T-helper 1 cell treated with Interleukin-12 subunit alpha and Interleukin-12 subunit beta and Interleukin-4 antibody, amounts not matched to agents 30 ng/mL and 1 ng/mL, for 36 hours (primary cell): ENCODE data around the gene NEMP2. TPM values are rescaled to one million over a fixed set of nuclear protein-coding genes. Genes with fewer than 3 reads are reported as not detected.

Experiments used
- intact Hi-C: fragments of 100-400 bp; cut with micrococcal nuclease; formaldehyde crosslinking; loops from one replicate; pipeline ENCODE4 v1.15.1; 2024
- total RNA-seq: library from RNA; stranded (reverse); gene quantifications from 2 replicates; pipeline ENCODE4 v1.2.3, GENCODE V29; 2022

Gene NEMP2
- total RNA-seq = 16.5 and 16.8 TPM in 2 replicates

GRCh38 chr2:190534310-190535120 lies at the start of gene NEMP2:
NEMP2 (minus strand) TSS chr2:190534722; CDS start chr2:190534655, 67 bp downstream.
- intact Hi-C loops = loop anchor here (1.0 to 10.0 kb wide), 15 partner anchors 16 to 1140 kb away; partner anchors contain the start of genes ASNSD1, GLS, HIBCH and NABP1

- intact Hi-C loops = no loop called here
These were observed 49.2 kb upstream of the NEMP2 start for GRCh38 chr2:190583507-190584337.

DNA sequence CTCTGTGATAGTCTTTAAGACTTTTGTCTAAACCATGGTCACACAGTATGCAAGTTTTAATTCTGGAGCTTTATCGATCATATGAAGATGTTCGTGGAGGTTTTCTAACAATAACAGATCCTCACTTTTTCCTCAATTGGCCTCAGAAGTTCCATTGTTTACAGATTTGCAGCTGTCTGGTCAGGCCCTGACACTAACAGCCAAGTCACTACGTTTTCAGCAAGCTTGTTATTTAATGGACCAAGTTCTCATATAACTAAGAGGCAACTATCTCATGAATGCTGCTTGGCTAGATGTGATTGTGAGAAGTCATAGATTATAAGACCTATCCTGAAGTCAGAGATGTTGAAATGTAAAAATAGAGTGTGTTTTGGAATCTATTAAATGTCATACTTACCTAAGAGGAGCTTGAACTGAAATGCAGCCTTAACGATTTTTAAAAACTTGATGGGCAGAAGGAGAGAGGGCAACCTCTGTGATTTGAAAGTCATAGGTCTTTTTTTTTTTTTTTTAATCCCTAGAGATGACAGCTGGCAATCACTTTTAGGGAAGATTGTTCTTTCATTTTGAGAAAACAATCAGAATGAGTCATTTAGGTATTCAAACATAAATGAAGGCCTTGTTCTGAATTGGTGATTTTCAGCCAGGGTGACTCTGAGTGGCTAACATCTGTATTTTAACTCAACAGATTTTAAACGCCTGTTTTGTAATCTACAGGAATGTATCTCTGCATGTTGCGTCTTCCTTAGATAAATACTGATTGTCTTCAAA lies 48.4 kb upstream of the NEMP2 start:
- intact Hi-C loops = no loop called here

DNA sequence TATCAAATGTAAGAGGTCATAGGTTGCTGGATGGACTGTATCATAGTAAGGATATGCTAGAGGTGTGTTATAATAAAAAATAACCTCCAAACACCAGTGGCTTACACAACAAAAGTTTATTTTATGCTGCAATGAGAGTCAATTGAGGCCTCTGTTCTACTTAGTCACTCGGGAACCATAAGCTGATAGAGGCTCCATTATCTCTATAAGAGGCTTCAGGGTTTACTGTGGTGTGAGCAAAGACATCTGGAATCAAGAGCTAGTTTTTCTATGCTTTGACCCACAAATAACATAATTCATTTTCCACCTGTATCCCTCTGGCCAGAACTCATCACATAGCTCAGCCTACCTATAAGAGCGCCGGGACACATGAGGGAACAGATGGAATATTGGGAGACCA lies 47.5 kb upstream of the NEMP2 start:
- intact Hi-C loops = no loop called here

DNA sequence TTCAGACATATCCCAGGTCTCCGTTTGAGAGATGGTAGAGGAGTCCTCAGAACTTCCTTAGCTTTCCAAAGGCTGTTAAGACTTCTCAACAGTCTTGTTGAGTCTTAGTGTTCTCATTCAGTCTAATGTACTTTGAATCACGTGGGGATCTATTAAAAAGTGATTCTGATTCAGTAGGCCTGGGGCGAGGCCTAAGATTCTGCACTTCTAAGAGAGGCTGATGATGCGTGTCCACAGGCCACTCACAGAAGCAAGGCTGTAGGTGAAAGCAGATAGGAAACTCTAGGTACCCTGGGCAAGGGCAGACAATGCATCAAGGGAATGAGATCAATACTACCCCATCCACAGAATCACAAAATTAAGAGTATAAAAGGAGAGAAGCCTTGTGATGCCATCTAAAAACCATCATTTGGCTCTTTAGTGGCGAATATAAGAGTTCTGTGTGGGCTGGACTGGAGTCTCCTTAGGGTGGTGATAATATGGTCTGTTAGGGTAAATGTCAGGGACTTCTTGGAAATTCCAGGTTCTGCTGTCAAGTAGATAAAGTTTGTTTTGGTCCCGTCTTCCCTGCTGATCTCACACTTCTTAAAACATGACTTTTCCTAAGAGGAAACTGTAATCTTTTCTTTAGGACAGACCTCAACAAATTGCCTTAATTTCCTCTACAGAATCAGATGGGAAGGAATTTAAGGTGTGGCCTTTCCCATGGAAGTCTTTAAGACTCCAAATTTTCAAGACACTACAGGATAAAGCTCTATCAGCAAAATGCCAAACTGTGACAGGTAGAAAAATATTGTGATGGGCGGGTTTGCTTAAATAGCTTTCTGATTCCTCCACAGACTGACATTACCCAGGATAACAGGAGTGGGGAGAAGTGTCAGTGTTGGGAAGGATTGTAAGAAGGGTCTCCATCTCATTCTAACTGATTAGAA lies 45.7 kb upstream of the NEMP2 start:
- intact Hi-C loops = no loop called here

DNA sequence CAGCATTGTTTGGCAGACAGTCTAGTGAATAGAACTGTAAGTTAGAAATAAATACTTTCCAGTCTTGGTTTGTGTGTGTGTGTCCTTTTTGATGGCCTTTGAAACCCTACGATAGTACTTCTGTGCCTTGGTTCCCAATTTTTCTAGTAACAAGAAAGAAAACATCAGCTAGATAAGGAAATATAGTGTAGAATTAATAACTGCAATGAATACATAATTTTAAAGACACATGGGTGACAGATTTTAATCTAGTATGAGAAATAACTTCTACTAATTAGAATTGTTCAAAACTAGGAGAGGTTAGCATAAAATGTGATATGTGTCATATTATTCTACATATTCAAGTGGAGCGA lies 44.5 kb upstream of the NEMP2 start:
- intact Hi-C loops = no loop called here

DNA sequence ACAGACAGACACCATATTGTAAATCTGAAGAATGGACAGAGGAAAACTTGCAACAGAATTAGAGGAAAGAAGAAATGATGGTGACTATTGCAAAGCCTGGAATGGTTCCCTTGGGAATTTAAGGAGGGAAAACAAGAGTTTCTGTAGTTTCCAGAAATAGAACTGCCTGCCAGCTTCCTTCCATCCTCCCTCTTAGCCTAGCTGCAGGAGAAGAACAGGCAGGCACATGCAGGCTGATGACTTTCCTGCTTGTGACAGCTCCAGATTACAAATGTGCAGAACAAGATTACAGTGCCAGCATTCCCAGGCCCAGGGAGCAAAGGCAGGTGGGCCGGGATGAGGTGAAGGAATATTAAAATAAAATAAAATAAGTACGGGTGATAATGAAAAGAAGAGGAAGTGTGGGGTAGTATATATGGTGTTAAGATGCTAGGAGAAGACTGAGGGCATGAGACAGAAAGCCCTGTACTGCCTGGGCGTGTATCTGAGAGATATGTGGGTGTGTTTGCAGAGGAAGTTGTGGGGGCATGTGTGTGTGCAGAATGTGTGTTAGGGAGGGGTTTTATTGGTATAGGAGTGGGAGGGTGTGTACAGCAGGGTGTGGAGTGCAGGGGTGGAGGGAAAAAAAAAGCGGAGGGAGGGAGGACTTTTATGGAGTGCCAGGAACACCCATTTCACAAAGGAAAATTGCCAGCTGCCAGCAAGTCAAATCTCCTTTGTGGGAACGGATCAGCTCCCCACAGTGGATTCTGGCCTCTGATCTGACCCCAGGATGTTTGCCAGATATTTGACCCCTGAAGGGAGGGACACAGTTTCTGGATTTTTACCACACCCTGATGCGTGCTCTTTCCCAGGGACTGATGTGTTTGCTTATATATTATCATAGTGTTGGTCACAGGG lies 43.9 kb upstream of the NEMP2 start:
- intact Hi-C loops = no loop called here

- intact Hi-C loops = no loop called here
These were observed 42.1 kb upstream of the NEMP2 start for GRCh38 chr2:190576573-190576972.

GRCh38 chr2:190575263-190575662 lies 40.7 kb upstream of the NEMP2 start:
- intact Hi-C loops = no loop called here

DNA sequence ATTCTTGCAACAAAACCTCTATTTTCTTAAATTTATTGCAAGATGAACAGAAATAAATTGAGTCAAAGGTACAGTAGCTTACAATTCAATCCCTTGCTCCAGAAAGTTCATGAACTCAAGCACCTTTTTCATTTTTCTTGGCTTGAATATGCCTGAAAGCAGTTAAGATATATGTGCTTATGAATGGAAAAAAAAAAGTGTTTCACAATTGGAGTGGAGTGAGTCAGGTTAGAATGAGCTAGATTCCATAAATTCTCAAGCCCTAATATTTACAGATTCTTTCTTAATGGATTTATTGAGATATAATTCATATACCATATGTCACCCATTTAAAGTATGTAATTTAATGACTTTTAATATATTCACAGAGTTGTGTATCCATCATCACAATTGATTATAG lies 39.6 kb upstream of the NEMP2 start:
- intact Hi-C loops = no loop called here

DNA sequence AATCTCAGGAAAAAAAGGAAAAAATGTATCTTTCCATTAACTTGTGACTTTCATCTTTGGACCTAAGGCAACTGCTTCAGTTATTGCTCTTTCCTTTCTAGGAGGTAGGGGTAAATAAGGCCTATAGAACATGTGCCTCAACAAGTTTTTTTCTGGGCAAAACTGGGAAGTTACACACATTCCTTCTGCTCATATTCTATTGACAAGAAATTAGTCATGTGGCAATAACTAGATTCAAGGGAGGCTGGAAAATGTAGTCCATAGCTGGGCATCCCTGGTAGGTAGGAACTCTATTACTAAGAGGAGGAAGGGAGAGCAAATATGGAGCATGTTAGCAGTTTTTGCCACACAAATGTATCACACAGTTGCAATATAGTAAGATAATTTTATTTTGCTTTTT lies 37.7 kb upstream of the NEMP2 start:
- intact Hi-C loops = no loop called here

GRCh38 chr2:190571686-190572085 lies 37.2 kb upstream of the NEMP2 start:
- intact Hi-C loops = no loop called here

- intact Hi-C loops = no loop called here
These were observed 36.3 kb upstream of the NEMP2 start for GRCh38 chr2:190570871-190571270.

- intact Hi-C loops = no loop called here
These were observed 35.7 kb upstream of the NEMP2 start for GRCh38 chr2:190569994-190570755.

DNA sequence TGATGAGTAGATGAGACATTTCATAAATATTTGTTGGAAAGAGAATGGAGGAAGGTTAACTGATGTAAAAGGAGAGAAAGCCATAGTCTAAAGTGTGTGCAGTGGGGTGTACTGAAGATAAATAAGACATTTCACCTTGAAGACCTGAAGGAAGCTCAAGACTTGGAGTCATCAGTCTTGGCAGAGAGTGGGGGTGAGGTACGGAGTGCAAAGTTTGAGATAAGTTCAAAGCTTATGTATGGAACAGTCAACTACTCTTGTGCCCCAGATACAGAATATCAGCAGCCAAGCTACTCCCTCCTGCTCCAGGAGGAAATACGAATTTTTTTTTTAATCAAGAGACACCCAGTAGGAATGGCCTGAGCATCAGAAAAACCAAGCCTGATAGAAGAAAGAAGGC lies 30.3 kb upstream of the NEMP2 start:
- intact Hi-C loops = no loop called here

- intact Hi-C loops = no loop called here
These were observed 29.1 kb upstream of the NEMP2 start for GRCh38 chr2:190563646-190564045.

GRCh38 chr2:190563109-190563508 lies 28.6 kb upstream of the NEMP2 start:
- intact Hi-C loops = no loop called here

DNA sequence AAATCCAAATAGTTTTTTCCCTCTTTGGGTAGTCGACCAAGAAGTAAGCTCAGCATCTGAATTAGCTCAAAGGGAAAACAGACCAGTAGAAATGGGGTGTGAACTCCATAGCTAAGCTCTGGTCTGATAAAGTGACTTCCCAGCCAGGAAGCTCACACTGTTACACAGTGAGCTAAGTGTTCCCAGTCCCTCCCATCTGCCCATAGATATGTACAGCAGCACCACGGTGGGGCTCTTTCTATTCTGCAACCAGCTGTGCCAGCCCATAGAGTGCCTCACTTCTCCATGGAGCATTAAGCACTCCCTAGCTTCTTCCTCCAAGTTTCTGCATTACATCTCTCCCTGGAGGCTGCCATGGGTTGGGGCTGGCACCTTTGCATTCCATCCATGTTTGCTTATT lies 27.6 kb upstream of the NEMP2 start:
- intact Hi-C loops = no loop called here

DNA sequence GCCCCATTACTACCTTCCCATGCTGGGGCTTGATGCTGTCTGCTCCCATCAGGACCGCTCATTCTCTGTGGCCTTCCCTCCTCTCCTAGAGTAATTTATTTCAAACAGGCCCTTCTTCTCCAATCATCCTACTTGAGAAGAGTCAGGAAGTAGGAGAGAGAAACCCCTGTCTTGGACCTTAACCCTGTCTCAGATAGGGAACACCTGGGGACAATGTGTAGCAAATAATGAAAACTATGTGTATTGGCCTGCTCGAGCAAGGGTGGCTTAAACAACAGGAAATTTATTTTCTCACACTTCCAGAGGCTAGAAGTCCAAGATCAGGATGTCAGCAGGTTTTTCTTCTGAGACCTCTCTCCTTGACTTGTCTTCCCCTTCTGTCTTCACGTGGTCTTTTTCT lies 26.6 kb upstream of the NEMP2 start:
- intact Hi-C loops = no loop called here
